Transverse colon (tissue), 4 donors: ENCODE data around the gene ADCY2. TPM values are rescaled to one million over a fixed set of nuclear protein-coding genes. Genes with fewer than 3 reads are reported as not detected.

Source experiments
- DNase-seq: peaks from one replicate; pipeline ENCODE4 v3.0.0-alpha.2; 2019
- H3K27ac ChIP-seq, 4 donors: fragments of 200-600 bp; sonication (generic); 2 replicates each; pipeline ENCODE4 v1.5.1; 2016 to 2018; ENCODE audit warnings: inconsistent platforms in 4 of 4
- H3K27me3 ChIP-seq: fragments of 200-600 bp; sonication (generic); 2 replicates; pipeline ENCODE4 v1.5.1; 2017; ENCODE audit warnings: inconsistent platforms
- H3K36me3 ChIP-seq, 4 donors: fragments of 200-600 bp; sonication (generic); 2 replicates each; pipeline ENCODE4 v1.5.1; 2017 to 2019; ENCODE audit warnings: inconsistent platforms in 4 of 4
- H3K4me1 ChIP-seq, 4 donors: fragments of 200-600 bp; sonication (generic); 2 replicates each; pipeline ENCODE4 v1.5.1; 2017 to 2020; ENCODE audit warnings: inconsistent platforms in 4 of 4
- H3K4me3 ChIP-seq, 4 donors: fragments of 200-600 bp; sonication (generic); 1 replicate in 1 of 4; 2 replicates in 3 of 4; pipeline versions ENCODE4 v1.5.1 to v1.6.1; 2017 to 2019; ENCODE audit warnings: inconsistent platforms in 4 of 4
- H3K9me3 ChIP-seq, 2 donors: fragments of 200-600 bp; sonication (generic); 2 replicates each; pipeline ENCODE4 v1.5.1; 2017 to 2019; ENCODE audit warnings: inconsistent platforms in 2 of 2
- CTCF ChIP-seq, 5 experiments: fragments of 200-600 bp in 3 of 5; fragments of 450-650 bp in 2 of 5; sonication (generic) in 3 of 5; IDR thresholded peaks; 1 replicate in 2 of 5; 2 replicates in 3 of 5; pipeline ENCODE4 v1.5.1; 2016 to 2017; ENCODE audit warnings: antibody characterized with exemption in 5 of 5, inconsistent platforms in 3 of 5, mild to moderate bottlenecking in 2 of 5, moderate library complexity in 1 of 5
- EP300 ChIP-seq: sonication (generic); formaldehyde crosslinking; IDR thresholded peaks from one replicate; pipeline ENCODE4 v1.6.1; 2017; ENCODE audit warnings: antibody characterized with exemption, low read depth
- POLR2A ChIP-seq: fragments of 450-650 bp; IDR thresholded peaks from one replicate; pipeline ENCODE4 v1.6.1; 2016; ENCODE audit warnings: antibody characterized with exemption, mild to moderate bottlenecking, moderate library complexity
- POLR2AphosphoS5 ChIP-seq, 3 donors: sonication (generic); formaldehyde crosslinking; IDR thresholded peaks; one replicate each; pipeline ENCODE4 v1.6.1; 2016; ENCODE audit warnings: antibody characterized with exemption in 3 of 3
- WGBS, 2 donors: methylation state at CpG; one replicate each; pipeline ENCODE4 v1.1.5; 2018; ENCODE audit warnings: low coverage in 1 of 2; 5-methylcytosine and 5-hydroxymethylcytosine counted together
- in situ Hi-C, 4 donors: fragments of 200-750 bp; cut with MboI; loops; one replicate each; pipeline versions ENCODE4 v1.15.0 to v1.15.1; 2017; ENCODE audit warnings: low sequenced_read_pairs in 3 of 4, low pct_ligation_motif_present in 1 of 4, low pct_unique_long_range_greater_than_20kb in 1 of 4
- intact Hi-C: fragments of 100-400 bp; cut with DNase I; formaldehyde crosslinking; loops from one replicate; pipeline ENCODE4 v1.15.1; 2023; ENCODE audit warnings: low total_unique reads
- total RNA-seq, 4 donors: library from RNA; depleted of rRNA; stranded (reverse); fragments of >200 nt; gene quantifications; one replicate each; pipeline ENCODE4 v1.1.0, GENCODE V29; 2016

Gene ADCY2
- total RNA-seq, 4 donors from 2014 or later = 1.4 to 4.5 (median 3.1) TPM

DNA sequence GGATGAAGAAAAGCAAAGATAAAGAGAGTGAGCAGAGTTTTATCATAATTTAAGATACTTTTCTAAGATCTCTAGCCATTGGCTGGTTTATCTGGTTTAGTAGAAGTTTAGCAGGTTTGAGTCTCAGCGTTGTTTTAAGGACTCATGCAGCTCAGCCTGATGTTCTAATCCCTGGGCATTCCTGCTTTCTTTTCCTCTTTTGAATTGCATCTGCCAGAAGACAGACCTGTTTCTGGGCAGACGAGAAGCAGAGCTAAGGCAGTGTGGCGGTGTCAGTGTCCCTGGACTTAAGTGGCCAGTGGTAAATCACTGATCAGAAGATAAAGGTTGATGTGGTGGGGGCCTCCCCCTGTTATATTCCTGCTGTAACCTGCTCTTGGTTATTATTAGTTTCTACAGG is 138.6 kb downstream of the ADCY2 start:
- H3K36me3 ChIP-seq = no peaks in the 10 kb centered on the region
- in situ Hi-C loops = no loop called here
- intact Hi-C loops = no loop called here
- WGBS, 2 donors = 64 to 77% methylated on average over 3 of the region's 3 CpGs
- H3K4me1 ChIP-seq = no peaks in the 10 kb centered on the region
- TF ChIP-seq POLR2AphosphoS5 (IDR thresholded peaks at IDR 0.05) (no peak), CTCF (IDR thresholded peaks at IDR 0.05) (no peak), EP300 (no peak), POLR2A (no peak)
- H3K4me3 ChIP-seq = no peak overlapping the region
- no peak overlapping the region for H3K27ac ChIP-seq
- no peak for DNase-seq
- no peaks in the 10 kb centered on the region for H3K9me3 ChIP-seq
- no peaks in the 10 kb centered on the region for H3K27me3 ChIP-seq

DNA sequence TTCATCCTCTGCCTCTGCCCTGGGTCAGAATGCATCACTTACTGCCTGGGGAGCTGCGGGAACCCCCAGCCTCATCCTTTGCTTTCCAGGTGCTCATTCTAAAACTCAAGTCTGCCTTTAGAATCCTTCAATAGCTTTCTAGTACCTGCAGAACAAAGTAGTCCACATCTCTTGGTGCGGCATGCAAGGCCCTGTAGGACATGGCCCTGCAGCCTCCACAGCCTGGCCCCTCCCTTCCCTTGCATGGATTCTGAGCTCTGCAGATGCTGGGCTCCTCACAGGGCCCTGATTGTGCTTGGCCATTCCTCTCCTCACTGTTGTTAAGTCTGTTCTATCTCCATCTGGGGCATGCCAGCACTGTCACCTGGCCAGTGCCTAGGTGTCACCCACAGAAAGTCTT is 141.6 kb downstream of the ADCY2 start:
- intact Hi-C loops = no loop called here
- in situ Hi-C loops = no loop called here

DNA sequence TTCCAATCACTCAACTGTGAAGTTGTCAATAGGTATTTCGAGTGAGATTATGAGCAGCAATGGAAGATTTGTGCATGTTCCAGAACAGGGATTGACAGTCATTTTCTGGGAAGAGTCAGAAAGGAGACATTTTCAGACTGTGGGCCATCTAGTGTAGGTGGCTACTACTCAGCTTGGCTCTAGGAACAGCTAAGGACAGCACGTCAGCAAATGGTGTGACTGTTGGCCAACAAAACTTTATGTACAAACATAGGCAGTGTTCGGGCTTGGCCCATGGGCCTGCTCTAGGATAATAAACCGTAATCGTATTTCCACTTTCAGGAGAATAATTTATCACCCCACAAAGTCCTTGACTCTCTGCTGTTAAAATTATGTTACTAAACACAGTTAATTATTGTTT is 143.6 kb downstream of the ADCY2 start:
- in situ Hi-C loops (no loop called here), intact Hi-C loops (no loop called here)
- H3K4me3 ChIP-seq = no peak overlapping the region
- TF ChIP-seq EP300 = no peak
- TF ChIP-seq POLR2AphosphoS5 (IDR thresholded peaks at IDR 0.05) = no peak
- no peak for TF ChIP-seq CTCF (IDR thresholded peaks at IDR 0.05)
- TF ChIP-seq POLR2A = no peak
- DNase-seq = no peak
- H3K4me1 ChIP-seq = no peaks in the 10 kb centered on the region
- no peaks in the 10 kb centered on the region for H3K9me3 ChIP-seq
- no peaks in the 10 kb centered on the region for H3K36me3 ChIP-seq
- H3K27me3 ChIP-seq = no peaks in the 10 kb centered on the region
- no peak overlapping the region for H3K27ac ChIP-seq
- 70 to 74% methylated on average over 5 of the region's 5 CpGs for WGBS, 2 donors

More for the DNA sequence above, 141.6 kb downstream of the ADCY2 start:
- WGBS, 2 donors = 67 to 88% methylated on average over 1 to 2 of the region's 2 CpGs
- no peaks in the 10 kb centered on the region for H3K9me3 ChIP-seq
- H3K4me3 ChIP-seq = no peak overlapping the region
- no peak overlapping the region for H3K27ac ChIP-seq
- H3K36me3 ChIP-seq = no peaks in the 10 kb centered on the region
- no peaks in the 10 kb centered on the region for H3K4me1 ChIP-seq
- no peak for DNase-seq
- H3K27me3 ChIP-seq = no peaks in the 10 kb centered on the region
- TF ChIP-seq POLR2AphosphoS5 (IDR thresholded peaks at IDR 0.05) = no peak
- no peak for TF ChIP-seq CTCF (IDR thresholded peaks at IDR 0.05)
- no peak for TF ChIP-seq POLR2A
- no peak for TF ChIP-seq EP300

- in situ Hi-C loops (no loop called here), intact Hi-C loops (no loop called here)
- no peak overlapping the region for H3K27ac ChIP-seq
- H3K27me3 ChIP-seq = no peaks in the 10 kb centered on the region
- H3K4me1 ChIP-seq = no peaks in the 10 kb centered on the region
- no peak for DNase-seq
- 78 to 83% methylated on average over 5 to 9 of the region's 9 CpGs for WGBS, 2 donors
- TF ChIP-seq POLR2AphosphoS5 (IDR thresholded peaks at IDR 0.05) (no peak), POLR2A (no peak), EP300 (no peak), CTCF (IDR thresholded peaks at IDR 0.05) (no peak)
- no peak overlapping the region for H3K4me3 ChIP-seq
- no peaks in the 10 kb centered on the region for H3K9me3 ChIP-seq
- H3K36me3 ChIP-seq = no peaks in the 10 kb centered on the region
Measured at GRCh38 chr5:7540736-7541485, 145.0 kb downstream of the ADCY2 start.
